NCI-H748 (cell line): ENCODE results near the gene COX8C.

Source experiments
- DNase-seq: peaks from one replicate; lab custom pipeline; 2025; ENCODE audit not compliant: unreplicated experiment; lab: John Stamatoyannopoulos, UW

COX8C gene

GRCh38 chr14:93346926-93347721 is at the start of gene COX8C:
TSS of gene COX8C (plus strand) at chr14:93347182. CDS start at chr14:93347269, 87 bp downstream.
- DNase-seq = no peak

- DNase-seq = no peak
Observed at GRCh38 chr14:93299416-93299815, 47.6 kb upstream of the COX8C start.

- no peak for DNase-seq
Observed at GRCh38 chr14:93299866-93300265, 47.1 kb upstream of the COX8C start.

- DNase-seq = no peak
Observed at GRCh38 chr14:93301821-93302447, 45.0 kb upstream of the COX8C start.

- DNase-seq = no peak
Observed at GRCh38 chr14:93302688-93303581, 44.0 kb upstream of the COX8C start.

GRCh38 chr14:93303659-93304058 is 43.3 kb upstream of the COX8C start:
- DNase-seq = no peak

GRCh38 chr14:93304771-93305170 is 42.2 kb upstream of the COX8C start:
- no peak for DNase-seq

- DNase-seq = no peak
Observed at GRCh38 chr14:93305725-93306418, 41.1 kb upstream of the COX8C start.

GRCh38 chr14:93306812-93307211 is 40.2 kb upstream of the COX8C start:
- DNase-seq = no peak

GRCh38 chr14:93308686-93309345 is 38.2 kb upstream of the COX8C start:
- DNase-seq = no peak

GRCh38 chr14:93309427-93309966 is 37.5 kb upstream of the COX8C start:
- DNase-seq = no peak

- DNase-seq = no peak
Observed at GRCh38 chr14:93311082-93311481, 35.9 kb upstream of the COX8C start.

- DNase-seq = no peak
Observed at GRCh38 chr14:93315575-93315974, 31.4 kb upstream of the COX8C start.

- no peak for DNase-seq
Observed at GRCh38 chr14:93316716-93317115, 30.3 kb upstream of the COX8C start.

GRCh38 chr14:93317210-93317874 is 29.6 kb upstream of the COX8C start:
- DNase-seq = no peak

- no peak for DNase-seq
Observed at GRCh38 chr14:93317875-93318807, 28.8 kb upstream of the COX8C start.

- no peak for DNase-seq
Observed at GRCh38 chr14:93318927-93319326, 28.1 kb upstream of the COX8C start.

GRCh38 chr14:93319494-93319893 is 27.5 kb upstream of the COX8C start:
- DNase-seq = no peak

- no peak for DNase-seq
Observed at GRCh38 chr14:93319958-93320357, 27.0 kb upstream of the COX8C start.
